HS-5 (cell line): ENCODE data around the gene MAP1A.

Source experiments
- DNase-seq: peaks from one replicate; pipeline ENCODE4 v3.0.0-alpha.2; 2012; ENCODE audit warnings: low read depth

Gene MAP1A

DNA sequence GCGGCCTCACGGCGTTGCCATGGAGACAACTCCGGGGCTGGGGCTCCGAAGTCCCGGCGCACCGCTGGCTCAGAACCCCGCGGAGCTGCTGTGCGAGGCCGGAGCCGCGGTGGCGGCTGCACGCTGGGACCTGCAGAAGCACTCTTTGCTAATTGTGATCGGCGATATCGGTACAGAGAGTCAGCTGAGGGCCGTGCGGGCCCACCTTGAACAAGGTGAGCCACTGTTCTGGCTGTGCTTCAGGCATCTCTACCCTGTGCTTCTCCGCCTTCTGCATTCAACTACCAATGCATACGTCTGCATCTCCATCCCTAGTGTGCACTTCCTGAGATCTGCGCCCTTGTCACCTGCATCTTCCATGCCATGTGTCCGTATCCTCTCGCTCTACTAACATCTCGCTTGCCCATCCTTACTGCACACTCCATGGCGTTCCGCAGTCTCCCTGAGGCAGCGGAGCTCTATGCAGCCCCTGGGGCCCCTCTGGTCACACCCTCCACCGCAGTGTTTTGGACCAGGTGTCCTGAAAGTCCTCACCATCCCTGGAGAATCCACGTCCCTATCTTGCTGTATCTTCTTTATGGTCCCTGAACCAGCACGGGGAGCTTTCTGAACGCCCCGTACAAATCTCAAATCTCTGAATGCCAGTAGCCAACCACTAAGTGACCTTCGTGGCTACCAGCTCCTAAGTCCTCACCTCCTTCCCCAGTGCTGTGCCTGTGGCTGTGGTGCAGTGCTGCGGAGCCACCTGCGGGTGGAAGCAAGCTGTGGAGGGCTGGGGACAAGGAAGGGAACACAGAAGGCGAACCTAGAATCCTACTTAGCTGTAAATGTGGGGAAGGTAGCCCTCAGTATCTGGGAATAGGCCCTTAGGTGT is 6.2 kb upstream of the MAP1A start:
- no peak for DNase-seq

DNA sequence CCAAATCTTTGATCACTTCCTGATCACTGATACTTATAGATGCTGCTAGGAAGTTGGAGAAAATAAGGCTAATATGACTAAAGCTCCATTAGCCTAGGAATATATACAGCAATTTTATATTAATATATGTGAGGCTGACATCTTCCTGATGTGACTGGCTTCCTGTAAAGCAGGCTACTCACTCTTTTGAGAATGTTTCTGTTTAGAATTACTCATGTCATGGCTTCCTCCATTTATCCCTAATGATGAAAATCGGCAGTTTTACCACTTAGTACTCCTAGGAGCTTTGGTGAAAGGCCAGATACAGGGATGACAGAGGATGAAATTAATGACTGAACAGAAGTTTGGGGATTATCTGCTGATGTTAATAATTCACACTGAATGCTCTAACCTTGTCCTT is 3.9 kb upstream of the MAP1A start:
- DNase-seq, result no peak

DNA sequence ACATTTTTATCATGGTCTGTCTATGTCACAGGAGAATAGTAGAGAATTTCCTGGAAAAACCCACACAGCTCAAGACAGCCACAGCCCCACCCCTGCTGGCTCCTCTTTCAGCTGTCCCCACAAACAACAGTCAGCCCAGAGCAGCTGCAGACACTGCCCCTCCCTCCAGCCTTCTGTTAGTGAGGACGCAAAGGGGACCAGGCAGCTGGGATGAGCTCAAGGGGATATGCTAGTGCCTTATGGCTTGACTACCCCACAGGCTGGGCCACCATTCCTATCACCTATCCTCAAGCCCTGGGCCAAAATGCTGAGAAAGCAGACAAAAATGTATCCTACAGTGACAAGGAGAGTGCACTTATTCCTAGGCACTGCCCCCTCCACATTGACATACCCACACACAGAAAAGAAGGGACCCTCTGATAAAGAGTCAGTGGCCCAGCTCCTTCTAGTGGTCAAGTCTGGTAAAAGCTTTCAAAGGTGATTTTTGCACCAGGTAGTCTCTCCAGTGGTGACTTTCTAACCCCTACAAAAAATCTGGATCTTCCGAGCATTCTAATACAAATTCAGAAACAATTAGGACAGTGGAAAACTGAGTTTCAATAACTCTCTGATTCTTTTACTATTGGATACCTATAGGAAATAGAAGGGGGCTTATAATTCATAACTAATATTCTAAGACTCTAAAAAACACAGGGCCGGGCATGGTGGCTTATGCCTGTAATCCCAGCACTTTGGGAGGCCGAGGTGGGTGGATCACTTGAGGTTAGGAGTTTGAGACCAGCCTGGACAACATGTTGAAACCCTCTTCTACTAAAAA is 3.0 kb upstream of the MAP1A start:
- DNase-seq, result no peak

DNA sequence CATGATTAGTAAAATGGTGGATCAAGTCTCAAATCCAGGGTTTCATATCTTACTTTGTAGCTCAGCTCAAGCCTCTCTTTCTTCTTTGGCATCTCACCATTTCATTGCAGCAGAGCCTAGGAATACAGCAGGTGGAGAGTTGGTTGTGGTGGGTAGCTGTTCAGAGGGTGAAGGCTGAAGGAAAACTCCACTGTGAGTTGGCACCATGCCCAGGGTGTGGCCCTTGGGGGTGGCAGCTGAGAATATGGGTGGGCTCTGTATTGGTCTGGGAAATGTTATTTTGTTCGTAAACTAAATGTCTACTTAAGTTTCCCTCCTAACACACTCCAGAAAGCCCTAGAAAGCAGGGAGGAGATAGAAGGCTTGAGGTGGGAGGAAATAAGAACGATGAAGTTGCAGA is 1.7 kb upstream of the MAP1A start:
- DNase-seq, result no peak

DNA sequence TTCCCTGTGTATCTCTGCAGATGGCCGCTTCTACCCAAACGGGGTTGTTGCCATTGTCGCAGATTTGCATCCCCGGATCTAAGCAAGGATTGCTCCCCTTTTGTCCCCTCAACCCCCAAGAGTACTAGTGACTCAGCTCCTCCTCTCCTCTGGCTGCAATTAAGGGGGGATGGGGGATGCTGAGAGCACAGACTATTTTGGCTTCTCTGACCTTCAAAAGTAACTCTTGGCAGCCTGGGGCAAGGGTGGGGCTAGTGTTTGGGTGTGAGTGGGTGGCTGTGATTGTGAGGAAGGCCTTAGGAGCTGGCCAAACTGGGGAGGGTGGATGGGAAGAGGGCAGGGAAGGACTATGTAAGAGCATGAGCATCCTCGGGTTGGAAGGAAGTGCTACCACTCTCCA is 1.2 kb upstream of the MAP1A start:
- DNase-seq, result no peak

DNA sequence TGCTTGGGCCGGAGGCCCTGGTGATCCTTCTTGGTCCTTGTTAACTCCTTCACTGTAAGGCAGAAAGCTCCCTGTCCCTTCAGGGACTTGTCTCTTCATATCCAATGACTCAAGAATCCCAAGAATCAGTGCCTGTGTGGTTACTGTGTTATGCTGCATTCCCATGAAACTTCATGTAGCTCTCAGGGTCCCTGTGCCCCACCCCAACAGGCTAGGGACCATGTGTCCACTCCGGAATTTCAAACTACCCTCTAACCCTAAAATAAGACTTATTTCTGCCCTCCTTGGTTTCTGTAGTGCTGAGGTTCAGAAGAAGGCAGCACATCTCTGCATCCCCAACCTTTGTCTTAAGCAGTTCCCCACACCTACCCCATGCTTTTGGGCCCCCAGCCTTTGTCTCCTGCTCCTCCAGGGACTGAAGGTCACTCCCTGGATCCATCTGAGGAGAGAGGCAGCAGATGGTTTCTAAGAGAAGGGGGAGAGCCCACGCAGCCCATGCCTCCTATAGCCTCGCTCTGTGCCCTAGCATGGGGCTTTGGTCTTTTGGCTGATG is 531 bp upstream of the MAP1A start:
- DNase-seq, result no peak

DNA sequence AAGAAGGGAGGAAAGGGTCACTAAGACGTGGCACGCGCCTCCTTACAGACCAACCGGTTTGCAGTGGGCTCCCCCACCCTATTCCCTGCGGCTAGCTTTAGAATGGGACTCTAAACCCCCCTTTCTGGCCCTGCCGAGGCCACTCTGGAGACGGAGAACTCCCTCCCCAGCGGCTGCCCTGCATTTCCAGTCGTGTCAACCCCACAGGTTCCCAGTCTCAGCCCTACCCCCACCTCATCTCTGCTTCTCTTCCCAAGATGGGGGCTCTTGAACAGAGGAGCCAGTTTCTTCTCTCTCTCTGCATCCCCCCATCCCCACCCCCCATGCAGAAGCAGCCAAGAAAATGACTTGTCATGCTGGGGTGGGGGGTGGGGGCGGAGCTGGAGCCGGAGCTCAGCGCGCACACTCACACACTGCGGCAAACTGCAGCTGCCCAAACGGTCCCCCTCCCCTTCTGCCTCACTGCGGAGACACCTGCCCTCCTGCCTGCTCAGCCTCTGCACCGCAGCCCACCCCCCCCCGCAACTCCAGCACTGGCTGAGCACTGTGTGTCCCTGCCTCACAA is 871 bp downstream of the MAP1A start:
- no peak for DNase-seq

DNA sequence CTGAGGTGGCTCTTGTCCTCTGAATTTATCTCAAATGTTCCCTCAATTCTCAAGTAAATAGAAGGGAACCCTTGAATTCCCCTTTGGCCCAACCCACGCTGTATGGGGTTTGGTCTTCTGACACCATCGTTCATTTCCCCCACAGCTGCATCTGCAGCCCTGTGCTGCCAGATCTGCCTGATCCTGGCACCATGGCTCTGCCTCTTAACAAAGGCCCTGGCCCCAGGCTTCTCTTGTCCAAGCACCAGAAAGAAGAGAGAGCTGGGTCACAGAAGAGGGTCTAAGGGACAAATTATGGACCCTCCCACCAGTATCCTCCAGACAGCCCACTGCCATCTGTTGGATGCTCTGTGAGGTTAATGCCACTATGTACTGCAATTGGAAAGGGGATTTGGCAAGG is 1.8 kb downstream of the MAP1A start:
- DNase-seq, result no peak

DNA sequence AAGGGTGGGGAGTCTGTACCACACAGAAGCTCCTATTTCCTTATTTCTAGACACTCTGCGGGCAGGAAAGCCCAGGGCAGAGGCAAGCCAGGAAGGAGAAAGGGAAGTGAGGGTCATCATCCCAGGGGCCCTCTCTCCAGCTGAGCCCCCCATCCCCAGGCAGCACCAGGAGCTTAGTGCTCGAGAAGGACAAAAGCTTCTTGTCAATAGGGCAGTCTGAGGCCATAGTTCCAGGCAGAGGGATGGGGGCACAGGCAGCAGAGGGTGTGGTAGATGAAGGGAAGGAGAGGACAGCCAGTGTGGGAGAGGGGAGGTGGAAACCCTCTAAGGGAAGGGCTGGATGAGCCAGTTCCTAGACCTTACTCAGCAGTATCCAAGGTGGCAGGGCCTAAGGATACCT is 2.7 kb downstream of the MAP1A start:
- DNase-seq, result no peak

DNA sequence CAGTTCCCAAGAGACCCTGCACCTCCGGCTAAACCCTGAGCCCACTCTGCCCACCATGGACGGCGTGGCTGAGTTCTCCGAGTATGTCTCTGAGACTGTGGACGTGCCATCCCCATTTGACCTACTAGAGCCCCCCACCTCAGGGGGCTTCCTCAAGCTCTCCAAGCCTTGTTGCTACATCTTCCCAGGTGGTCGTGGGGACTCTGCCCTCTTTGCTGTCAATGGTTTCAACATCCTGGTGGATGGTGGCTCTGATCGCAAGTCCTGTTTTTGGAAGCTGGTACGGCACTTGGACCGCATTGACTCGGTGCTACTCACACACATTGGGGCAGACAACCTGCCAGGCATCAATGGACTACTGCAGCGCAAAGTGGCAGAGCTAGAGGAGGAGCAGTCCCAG is 4.0 kb downstream of the MAP1A start:
- DNase-seq, result no peak

DNA sequence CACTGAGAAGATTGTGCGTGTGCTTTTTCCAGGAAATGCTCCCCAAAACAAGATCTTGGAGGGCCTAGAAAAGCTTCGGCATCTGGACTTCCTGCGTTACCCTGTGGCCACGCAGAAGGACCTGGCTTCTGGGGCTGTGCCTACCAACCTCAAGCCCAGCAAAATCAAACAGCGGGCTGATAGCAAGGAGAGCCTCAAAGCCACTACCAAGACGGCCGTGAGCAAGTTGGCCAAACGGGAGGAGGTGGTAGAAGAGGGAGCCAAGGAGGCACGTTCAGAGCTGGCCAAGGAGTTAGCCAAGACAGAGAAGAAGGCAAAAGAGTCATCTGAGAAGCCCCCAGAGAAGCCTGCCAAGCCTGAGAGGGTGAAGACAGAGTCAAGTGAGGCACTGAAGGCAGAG is 4.8 kb downstream of the MAP1A start:
- DNase-seq, result no peak

DNA sequence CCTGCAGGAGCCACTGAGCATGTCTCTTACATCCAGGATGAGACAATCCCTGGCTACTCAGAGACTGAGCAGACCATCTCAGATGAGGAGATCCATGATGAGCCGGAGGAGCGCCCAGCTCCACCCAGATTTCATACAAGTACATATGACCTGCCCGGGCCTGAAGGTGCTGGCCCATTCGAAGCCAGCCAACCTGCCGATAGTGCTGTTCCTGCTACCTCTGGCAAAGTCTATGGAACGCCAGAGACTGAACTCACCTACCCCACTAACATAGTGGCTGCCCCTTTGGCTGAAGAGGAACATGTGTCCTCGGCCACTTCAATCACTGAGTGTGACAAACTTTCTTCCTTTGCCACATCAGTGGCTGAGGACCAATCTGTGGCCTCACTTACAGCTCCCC is 6.2 kb downstream of the MAP1A start:
- DNase-seq, result no peak

DNA sequence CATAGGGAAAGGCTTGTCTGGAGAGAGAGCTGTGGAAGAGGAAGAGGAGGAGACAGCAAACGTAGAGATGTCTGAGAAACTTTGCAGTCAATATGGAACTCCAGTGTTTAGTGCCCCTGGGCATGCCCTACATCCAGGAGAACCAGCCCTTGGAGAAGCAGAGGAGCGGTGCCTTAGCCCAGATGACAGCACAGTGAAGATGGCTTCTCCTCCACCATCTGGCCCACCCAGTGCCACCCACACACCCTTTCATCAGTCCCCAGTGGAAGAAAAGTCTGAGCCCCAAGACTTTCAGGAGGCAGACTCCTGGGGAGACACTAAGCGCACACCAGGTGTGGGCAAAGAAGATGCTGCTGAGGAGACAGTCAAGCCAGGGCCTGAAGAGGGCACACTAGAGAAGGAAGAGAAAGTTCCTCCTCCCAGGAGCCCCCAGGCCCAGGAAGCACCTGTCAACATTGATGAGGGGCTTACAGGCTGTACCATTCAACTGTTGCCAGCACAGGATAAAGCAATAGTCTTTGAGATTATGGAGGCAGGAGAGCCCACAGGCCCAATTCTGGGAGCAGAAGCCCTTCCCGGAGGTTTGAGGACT is 6.9 kb downstream of the MAP1A start:
- no peak for DNase-seq

DNA sequence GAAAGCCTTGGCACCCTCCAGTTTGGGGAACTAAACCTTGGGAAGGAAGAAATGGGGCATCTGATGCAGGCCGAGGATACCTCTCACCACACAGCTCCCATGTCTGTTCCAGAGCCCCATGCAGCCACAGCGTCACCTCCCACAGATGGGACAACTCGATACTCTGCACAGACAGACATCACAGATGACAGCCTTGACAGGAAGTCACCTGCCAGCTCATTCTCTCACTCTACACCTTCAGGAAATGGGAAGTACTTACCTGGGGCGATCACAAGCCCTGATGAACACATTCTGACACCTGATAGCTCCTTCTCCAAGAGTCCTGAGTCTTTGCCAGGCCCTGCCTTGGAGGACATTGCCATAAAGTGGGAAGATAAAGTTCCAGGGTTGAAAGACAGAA is 7.7 kb downstream of the MAP1A start:
- DNase-seq, result no peak

DNA sequence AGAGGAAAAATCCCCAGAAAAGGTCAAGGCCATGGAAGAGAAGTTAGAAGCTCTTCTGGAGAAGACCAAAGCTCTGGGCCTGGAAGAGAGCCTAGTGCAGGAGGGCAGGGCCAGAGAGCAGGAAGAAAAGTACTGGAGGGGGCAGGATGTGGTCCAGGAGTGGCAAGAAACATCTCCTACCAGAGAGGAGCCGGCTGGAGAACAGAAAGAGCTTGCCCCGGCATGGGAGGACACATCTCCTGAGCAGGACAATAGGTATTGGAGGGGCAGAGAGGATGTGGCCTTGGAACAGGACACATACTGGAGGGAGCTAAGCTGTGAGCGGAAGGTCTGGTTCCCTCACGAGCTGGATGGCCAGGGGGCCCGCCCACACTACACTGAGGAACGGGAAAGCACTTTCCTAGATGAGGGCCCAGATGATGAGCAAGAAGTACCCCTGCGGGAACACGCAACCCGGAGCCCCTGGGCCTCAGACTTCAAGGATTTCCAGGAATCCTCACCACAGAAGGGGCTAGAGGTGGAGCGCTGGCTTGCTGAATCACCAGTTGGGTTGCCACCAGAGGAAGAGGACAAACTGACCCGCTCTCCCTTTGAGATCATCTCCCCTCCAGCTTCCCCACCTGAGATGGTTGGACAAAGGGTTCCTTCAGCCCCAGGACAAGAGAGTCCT is 9.0 kb downstream of the MAP1A start:
- no peak for DNase-seq

DNA sequence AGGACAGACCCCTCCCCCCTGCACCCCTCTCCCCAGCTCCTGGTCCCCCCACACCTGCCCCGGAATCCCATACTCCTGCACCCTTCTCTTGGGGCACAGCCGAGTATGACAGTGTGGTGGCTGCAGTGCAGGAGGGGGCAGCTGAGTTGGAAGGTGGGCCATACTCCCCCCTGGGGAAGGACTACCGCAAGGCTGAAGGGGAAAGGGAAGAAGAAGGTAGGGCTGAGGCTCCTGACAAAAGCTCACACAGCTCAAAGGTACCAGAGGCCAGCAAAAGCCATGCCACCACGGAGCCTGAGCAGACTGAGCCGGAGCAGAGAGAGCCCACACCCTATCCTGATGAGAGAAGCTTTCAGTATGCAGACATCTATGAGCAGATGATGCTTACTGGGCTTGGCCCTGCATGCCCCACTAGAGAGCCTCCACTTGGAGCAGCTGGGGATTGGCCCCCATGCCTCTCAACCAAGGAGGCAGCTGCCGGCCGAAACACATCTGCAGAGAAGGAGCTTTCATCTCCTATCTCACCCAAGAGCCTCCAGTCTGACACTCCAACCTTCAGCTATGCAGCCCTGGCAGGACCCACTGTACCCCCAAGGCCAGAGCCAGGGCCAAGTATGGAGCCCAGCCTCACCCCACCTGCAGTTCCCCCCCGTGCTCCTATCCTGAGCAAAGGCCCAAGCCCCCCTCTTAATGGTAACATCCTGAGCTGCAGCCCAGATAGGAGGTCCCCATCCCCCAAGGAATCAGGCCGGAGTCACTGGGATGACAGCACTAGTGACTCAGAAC is 9.8 kb downstream of the MAP1A start:
- no peak for DNase-seq

DNA sequence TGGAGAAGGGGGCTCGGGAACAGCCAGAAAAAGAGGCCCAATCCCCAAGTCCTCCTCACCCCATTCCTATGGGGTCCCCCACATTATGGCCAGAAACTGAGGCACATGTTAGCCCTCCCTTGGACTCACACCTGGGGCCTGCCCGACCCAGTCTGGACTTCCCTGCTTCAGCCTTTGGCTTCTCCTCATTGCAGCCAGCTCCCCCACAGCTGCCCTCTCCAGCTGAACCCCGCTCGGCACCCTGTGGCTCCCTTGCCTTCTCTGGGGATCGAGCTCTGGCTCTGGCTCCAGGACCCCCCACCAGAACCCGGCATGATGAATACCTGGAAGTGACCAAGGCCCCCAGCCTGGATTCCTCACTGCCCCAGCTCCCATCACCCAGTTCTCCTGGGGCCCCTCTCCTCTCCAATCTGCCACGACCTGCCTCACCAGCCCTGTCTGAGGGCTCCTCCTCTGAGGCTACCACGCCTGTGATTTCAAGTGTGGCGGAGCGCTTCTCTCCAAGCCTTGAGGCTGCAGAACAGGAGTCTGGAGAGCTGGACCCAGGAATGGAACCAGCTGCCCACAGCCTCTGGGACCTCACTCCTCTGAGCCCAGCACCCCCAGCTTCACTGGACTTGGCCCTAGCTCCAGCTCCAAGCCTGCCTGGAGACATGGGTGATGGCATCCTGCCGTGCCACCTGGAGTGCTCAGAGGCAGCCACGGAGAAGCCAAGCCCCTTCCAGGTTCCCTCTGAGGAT is 10.6 kb downstream of the MAP1A start:
- DNase-seq, result no peak

DNA sequence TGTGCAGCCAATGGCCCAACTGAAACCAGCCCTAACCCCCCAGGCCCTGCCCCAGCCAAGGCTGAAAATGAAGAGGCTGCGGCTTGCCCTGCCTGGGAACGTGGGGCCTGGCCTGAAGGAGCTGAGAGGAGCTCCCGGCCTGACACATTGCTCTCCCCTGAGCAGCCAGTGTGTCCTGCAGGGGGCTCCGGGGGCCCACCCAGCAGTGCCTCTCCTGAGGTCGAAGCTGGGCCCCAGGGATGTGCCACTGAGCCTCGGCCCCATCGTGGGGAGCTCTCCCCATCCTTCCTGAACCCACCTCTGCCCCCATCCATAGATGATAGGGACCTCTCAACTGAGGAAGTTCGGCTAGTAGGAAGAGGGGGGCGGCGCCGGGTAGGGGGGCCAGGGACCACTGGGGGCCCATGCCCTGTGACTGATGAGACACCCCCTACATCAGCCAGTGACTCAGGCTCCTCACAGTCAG is 11.2 kb downstream of the MAP1A start:
- no peak for DNase-seq

DNA sequence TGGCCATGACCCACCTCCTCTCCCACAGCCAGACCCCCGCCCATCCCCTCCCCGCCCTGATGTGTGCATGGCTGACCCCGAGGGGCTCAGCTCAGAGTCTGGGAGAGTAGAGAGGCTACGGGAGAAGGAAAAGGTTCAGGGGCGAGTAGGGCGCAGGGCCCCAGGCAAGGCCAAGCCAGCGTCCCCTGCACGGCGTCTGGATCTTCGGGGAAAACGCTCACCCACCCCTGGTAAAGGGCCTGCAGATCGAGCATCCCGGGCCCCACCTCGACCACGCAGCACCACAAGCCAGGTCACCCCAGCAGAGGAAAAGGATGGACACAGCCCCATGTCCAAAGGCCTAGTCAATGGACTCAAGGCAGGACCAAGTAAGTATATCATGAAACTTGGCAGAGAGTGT is 11.7 kb downstream of the MAP1A start:
- DNase-seq, result no peak
